ENCODE results near the gene LRRTM3.

The LRRTM3 gene

DNA sequence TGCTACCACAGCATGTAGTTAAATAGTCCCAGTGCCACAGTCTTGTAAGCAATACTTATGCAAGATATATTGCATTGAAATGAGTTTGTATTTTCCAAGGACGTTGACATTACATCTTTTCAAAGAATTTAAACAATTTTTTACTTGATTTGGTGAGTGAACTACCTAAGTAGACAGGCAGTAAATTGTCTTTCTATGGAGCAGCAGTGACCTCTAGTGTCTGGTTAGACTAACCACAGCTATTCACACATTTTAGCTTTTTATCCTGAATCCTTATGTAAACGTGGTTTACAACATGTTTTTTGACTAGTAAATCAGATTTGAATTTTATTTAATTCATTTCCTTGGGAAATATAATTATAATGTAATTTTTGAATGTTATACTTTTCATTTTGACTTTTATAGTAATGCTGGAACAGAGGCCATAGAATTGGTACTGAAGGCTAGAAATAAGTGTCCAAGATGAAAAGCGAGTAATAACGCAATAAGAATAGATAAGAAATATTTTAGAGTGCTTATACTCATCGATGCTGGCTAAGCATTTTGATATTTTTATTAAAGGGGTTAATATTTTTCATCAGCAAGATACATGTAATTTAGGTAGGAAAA is 5.6 kb downstream of the LRRTM3 start:
- DNase-seq, result no peak
- intact Hi-C loops (cut with DNase I), result no loop called here

DNA sequence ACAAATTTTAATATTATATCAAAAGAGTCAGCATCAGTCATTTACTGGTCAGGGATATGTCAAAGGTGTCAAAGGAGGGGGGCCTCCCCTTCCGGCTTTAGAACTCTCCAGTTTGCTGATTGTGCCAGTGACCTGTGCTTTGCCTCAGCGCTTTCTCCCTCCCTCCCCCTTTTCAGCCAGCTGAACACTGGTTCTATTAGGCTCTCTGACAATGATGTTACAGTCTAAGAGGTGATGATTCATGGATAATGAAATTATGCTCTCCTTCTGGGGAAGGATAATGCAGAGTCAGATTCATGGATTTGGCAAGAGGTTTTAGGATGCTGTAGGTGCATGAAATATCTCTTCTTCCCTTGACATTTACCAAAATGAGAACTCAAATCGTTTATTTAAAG is 6.1 kb downstream of the LRRTM3 start:
- intact Hi-C loops (cut with DNase I), result no loop called here
- DNase-seq, result peak in 5 of 10 donors; percentile 30 to 81 (median 52)

DNA sequence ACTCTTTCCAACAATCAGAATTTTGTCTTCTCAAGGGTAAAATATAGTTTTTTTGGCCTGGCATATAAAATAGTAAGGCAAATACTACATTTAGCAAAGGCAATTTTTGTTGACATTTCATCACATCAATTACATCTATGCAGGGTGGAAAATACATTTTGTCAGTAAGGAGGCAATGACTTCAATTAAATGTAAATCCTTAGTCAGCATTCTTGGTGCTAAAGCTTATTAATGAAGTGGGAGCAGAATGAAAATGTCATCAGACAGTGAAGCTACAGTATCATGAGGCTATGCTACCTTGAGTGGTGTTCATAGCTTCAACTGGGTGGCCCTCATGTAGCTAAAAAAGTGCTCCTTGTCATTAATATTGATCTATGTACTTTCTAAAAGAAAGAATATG is 8.9 kb downstream of the LRRTM3 start:
- intact Hi-C loops (cut with DNase I), result no loop called here
- no peak for DNase-seq

DNA sequence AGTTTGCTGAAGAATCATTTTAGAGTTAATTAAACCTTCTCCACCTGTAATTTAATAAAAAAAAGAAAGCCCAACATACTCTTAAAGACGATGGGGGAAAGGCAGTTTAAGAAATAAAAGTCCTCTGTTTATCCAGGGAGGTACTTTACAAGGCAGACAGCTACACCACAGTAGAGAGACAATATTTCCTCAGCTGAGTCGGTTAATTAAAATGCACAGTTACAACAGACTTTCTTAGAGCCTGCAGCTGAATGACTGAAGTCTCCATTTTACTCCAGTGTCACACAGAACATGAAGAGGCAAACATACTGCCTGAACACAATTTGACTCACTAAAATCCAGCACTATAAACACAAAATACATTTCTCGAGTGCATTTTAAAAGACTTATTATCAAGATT is 15.1 kb downstream of the LRRTM3 start:
- intact Hi-C loops (cut with DNase I), result no loop called here
- DNase-seq, result no peak

DNA sequence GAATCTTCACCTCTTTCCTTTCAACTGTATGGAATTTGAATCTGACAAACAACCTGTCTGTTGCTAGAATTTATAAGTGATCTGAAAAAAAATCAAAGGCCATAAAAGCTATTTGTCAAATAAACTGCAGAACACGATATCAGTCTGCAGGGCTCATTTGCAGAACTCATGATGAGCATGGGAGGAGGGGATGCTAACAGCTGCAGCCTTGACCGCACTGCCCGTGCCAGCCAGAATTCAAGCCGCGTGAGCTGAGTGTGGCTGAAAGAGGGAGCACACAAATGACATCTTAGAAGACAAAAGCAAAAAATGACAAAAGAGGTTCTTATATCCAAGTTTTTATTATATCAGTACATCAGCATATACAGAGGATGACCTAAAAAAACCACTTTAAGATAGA is 15.7 kb downstream of the LRRTM3 start:
- peak; percentile 42 to 95 (median 70) for DNase-seq
- intact Hi-C loops (cut with DNase I), result no loop called here

DNA sequence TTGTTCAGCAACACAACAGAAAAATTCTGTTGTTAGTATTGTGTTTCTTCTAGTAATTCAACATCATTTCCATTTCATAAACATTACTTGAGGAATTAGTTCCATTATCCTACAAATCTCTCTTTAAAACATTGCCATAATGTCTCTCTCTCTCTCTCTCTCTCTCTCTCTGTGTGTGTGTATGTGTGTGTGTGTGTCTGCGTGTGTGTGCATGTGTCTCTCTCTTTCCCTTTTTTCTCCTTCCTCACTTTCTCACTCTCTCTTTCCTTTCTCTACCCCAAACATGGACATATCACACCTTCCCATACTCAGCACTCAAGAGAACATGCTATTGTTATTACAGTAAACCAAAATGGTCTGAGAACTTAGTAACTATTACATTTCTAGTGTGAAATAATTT is 16.6 kb downstream of the LRRTM3 start:
- no peak for DNase-seq
- intact Hi-C loops (cut with DNase I), result no loop called here

DNA sequence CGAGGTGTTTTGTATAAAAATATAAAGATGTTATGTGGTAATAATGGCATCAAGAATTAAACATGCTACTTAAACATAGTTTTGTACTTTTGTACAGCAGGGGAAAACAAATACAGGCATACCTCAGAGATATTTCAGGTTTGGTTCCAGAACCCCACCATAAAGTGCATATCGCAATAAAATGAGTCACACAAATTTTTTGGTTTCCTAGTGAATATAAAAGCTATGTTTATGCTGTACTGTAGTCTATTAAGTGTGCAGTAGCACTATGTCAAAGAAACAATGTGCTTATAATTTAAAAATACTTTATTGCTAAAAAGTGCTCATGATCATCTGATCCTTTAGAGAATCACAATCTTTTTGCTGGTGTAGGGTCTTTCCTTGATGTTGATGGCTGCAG is 17.8 kb downstream of the LRRTM3 start:
- intact Hi-C loops (cut with DNase I), result no loop called here
- no peak for DNase-seq

DNA sequence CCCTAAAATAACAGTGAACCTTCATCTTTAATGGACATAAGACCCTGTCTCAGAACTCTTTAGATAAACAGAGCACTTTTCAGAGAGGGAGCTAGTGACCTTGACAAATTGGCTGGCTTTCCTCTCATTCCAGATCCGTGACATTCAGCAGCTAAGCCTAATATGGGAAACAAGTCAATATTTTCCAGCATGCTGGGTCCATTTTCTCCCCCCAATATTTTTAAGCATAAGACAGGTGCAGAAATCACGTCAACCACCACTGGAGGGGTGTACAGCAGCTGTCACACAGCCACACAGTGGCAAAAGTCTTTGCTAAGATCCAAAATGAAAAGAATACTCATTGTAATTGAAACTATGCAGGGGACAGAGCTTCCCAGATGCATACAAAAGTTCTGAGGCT is 26.1 kb downstream of the LRRTM3 start:
- intact Hi-C loops (cut with DNase I), result no loop called here
- DNase-seq, result no peak

DNA sequence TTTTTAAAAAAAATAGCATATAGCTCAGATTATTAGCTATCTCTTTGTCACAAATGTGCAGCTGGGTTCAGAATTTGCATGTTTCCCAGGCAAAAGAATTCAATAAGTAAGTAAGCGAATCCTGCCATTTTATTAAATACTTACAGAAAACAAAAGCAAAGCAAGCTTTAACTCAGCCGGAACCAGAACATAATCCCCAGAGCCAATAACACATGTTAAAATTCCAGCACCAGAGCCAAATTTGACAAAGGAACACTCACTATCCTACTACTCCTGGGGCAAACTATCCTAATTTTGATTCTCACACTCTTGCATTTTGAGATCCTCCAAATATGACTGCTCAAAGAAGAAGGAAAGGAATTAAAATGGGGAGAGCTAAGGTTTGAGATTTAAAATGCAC is 32.6 kb downstream of the LRRTM3 start:
- intact Hi-C loops (cut with DNase I), result no loop called here

DNA sequence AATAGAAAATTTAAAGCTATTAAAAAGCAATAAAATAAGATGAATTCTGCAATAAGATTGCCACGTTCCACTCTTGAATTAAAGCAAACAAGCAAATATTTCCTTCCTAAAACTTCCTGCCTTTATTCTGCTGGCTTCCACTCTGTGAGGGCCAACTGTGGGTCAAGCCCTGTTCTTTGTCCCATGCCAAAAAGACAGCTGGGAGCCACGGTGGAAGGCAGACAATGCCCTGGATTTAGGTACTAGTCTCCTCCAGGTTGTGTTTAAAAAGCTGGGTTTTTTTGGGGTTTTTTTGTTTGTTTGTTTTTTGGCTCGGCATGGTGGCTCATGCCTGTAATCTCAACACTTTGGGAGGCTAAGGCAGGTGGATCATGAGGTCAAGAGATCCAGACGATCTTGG is 39.1 kb downstream of the LRRTM3 start:
- intact Hi-C loops (cut with DNase I), result no loop called here
- DNase-seq, result no peak

More for the DNA sequence above, 32.6 kb downstream of the LRRTM3 start:
- DNase-seq, result no peak

DNA sequence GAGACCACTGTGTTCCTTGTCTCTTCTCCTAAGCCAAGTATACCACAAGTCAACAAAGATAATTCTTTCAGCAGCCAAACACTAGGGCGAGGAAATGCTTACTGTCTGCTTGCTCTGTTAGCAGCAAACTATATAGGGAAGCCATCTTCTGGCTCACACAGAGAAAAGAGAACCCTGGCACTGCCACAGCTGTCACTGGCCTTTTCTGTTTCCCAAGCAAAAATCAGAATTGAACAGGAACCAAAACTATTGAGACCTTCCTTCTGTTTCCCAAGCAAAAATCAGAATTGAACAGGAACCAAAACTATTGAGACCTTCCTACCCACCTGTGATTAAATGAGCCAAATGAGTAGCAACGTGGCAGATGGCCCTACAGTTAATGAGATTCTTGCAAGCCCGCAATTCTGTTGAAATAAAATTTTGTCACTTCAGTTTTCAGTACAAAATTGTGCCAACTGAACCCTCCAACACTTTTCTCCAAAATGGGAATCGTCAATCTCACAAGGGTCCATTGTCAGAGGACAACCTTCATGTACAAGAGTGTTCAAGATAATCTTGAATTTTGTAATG is 54.5 kb downstream of the LRRTM3 start:
- no peak for DNase-seq
- intact Hi-C loops (cut with DNase I), result no loop called here

DNA sequence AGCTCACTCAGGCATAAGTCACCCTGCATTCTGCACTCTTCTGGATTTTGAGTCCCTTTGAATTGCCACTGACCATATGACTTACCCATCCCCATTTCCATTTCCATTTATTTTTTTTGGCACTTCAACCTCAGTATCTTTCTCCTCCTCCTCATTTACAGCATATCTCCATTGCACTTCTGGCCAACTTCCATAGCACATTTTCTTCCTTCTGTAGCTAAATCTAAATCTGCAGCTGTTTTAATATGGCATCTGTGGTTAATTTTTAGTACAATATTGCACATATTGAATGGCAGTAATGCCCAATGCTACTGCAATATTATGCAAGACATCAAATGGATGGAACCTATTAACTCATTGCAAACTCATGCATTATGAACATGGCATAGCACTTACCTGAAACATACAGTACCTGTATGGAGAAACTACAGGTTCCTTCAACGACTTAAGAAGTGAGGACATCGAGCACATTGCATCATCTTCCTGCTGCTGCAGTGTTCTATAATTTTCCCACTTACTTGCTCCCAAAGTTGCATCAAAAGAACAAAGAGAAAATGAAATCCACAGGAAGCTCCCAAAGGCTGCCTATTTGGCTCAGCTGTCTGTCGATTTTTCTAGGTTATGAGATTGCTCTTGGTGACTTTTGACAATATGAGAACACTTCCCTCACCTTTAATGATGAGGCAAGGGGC is 55.7 kb downstream of the LRRTM3 start:
- intact Hi-C loops (cut with DNase I), result no loop called here
- no peak for DNase-seq

DNA sequence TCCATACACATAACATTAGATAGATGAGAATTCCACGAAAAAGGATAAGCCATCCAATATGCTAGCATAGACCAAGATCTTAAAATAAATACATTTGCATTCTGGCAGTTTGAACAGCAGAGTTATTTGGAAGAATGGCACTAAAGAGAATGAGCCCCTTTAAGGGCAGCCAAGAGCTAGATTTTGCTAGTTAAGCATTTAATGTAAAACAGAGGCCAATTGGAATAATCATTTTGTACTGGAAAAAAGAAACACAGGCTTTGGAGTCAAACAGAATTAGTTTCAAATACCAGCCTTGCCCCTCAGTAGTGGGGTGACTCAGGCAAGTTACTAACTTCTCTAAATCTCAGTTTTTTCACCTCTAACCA is 56.2 kb downstream of the LRRTM3 start:
- DNase-seq, result no peak
- intact Hi-C loops (cut with DNase I), result no loop called here

DNA sequence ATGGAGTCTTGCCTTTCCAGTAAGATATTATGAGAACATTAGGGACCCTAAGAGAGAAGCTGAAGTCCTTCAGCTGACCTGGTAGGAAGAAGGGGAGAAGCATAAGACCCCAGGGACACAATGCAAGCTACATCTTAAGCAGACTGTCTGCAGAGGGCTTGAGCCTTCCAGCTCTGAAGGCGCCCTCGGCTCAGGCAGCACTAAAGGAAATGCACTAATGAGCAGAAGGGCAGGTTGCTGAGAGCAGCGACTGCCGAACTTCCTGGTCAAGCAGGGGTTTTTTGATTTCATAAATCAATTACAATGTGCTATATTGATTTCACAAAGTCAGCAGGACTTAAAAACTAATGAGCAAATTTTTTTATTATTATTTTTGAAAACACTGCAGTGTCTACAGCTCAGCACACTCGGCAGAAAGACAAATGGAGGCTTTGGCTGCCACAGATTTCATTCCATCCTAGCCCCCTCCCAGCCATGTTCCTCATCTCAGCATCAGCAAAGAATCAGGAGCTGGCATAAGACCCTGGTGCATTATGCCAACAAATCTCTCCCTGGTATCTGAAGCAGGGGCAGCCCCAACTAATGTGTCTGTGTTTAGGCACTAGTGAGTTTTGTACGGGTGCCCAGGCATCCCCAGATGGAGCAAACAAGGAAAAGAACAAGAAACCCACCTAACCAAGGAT is 57.1 kb downstream of the LRRTM3 start:
- DNase-seq, result peak in 1 of 10 donors; percentile 27
- intact Hi-C loops (cut with DNase I), result no loop called here

DNA sequence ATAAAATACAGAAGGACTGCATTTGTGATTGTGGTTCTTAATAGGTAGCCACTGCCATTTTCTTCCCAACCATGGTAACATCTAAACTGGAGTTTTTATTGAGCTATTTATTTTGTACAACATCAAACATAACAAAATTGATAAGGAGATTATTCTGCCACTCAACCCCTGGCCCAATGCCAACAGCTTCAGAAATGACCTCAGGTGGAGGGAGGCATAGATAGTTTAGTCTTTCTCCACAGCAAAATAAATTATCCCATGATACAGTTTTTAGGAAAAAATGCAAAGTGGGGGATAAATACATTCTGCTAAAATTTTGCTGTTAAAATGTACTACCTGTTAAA is 57.6 kb downstream of the LRRTM3 start:
- intact Hi-C loops (cut with DNase I), result no loop called here
- no peak for DNase-seq

DNA sequence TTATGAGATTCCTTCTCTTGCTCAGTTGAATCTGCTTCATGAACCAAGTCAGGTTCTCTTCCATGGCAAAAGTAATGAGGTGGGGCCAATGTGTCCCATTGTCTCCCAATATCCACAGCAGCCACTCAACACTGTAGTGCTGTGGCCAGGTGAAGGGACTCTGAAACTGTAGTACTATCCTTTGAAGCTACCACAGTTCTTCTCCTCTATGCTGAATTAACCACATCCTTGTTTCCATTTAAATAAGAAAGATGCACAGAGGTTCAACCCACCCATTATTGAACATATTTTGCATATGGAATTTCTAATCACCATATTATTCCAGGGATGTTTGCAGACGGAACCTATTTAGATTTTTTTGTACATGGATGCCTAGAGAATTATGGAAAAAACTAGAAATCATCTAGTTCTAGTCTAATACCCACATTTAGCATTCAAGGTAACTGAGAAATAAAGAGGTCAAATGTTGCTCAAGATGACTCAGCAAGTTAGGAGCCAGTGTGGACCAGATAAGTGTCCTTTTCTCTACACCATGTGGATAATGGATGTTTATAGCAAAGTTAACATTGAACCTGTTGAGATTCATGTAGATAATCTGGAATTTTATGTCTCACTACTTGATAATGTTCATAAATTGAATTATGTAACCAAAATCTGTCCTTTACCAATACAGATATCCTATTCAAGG is 64.5 kb downstream of the LRRTM3 start:
- intact Hi-C loops (cut with DNase I), result no loop called here
- no peak for DNase-seq

DNA sequence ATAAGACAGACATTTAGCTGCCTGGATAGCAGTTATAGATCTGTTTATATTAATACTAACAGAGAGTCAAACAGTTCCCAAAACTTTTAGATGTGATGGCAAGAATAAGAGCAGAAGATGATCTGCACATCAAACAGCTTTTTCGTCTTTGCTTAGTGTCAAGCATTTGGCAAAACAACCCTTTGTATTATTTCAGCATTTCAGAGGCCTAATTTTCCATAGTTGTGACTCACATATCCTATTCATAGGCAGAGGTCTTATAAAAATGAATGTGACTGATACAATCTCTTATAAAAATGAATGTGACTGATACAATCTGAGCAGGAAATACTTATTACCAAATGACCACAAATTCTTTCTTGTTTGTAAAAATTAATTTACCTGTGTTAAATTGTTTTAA is 71.2 kb downstream of the LRRTM3 start:
- intact Hi-C loops (cut with DNase I), result no loop called here
- DNase-seq, result no peak

DNA sequence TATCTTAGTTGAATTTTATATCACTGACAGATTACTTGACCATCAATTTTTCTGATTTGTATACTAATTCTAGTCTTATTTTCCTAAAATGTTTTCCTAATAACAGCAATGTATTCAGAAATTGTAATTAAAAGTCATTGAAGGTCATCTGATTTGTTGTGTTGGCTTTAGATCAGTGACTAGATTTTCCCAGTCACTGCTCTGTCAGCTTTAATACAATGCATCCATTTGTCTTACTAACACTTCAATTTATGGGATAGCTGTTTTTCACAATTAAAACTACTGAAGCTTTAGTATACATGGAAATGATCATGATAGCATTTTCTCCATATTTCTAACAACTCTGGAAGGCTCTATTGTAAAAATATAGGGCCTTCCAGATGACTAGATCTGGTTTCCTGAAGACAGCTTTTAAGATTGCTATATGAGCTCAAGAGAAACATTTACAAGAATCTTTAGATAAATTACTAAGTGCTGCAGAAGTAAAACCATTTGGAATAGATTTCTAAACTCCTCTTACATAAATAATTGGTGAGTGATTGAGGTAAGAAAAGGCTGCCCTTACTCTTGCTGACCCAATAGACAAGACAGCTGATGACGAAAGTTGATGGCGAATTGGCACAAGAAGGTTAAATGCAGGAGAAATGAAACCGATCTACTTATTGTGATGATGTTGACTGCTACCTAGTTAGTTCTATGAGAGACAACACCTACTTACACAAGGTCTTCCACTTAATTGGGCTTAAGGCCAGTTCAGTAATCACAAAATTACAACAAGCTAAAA is 74.1 kb downstream of the LRRTM3 start:
- intact Hi-C loops (cut with DNase I), result no loop called here
- no peak for DNase-seq

DNA sequence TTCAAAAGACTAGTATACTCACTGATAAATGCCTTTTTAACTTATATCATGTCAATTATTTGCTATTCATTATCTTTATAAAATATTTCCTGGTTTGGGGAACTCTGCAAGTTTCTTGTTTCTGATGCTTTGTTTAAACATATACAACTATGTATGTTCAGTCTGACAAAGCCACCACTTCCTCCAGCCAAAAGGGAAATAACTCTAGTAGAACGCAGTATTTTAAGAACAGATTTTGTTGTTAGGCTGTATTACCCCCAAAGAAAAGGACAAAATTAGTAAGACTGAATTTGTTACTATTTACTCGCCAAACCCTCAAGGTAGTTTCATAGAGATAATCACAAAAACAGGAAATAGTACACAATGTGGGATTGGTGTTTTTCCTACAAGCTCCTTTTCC is 78.9 kb downstream of the LRRTM3 start:
- no peak for DNase-seq
- intact Hi-C loops (cut with DNase I), result no loop called here

DNA sequence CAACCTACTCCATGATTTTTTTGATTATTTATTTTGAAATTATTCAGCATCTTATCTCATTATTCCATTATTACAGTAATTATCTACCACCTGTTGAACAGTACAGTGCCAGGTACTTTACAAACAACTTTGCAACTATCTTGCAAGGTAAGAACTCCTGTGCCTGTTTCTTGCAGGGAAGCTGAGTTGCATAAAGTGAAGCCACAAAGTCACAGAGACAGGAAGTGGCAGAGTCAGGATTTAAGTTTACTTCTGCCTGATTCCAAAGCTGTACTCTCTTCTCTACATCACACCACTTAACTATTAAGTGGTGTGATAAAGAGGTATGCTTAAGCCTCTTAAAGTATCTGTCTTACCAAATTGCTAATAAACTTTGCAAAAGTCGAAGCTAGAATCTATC is 80.1 kb downstream of the LRRTM3 start:
- intact Hi-C loops (cut with DNase I), result no loop called here

DNA sequence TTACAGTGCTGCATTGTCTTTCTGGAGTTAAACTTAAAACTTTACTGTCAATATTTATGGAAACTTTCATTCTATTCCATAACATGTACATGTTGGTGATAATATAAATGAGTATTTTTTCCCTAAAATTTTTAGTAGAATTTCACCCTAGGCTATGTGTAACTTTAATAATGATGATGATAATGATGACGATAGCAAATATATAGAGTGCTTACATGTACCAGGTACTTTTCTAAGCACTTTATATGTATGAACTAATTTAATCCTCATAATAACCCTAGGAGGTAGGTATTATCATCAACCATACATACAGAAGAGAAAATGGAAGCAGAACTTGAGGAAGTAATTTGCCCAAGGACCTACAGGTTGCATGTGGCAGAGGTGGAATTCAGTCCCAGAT is 85.6 kb downstream of the LRRTM3 start:
- DNase-seq, result no peak
- intact Hi-C loops (cut with DNase I), result no loop called here

More for the DNA sequence above, 80.1 kb downstream of the LRRTM3 start:
- DNase-seq, result no peak
